SKM-1 (cell line): ENCODE measurements around the gene SLC25A30.
"Not testable (repeated sequence)": the region's sequence is repeated elsewhere in the genome, so short reads cannot be mapped to it uniquely, and the experiment has no call there.

ENCODE experiments used
- DNase-seq: peaks from one replicate; lab custom pipeline; 2025; ENCODE audit not compliant: unreplicated experiment; lab: John Stamatoyannopoulos, UW

The SLC25A30 gene

DNA sequence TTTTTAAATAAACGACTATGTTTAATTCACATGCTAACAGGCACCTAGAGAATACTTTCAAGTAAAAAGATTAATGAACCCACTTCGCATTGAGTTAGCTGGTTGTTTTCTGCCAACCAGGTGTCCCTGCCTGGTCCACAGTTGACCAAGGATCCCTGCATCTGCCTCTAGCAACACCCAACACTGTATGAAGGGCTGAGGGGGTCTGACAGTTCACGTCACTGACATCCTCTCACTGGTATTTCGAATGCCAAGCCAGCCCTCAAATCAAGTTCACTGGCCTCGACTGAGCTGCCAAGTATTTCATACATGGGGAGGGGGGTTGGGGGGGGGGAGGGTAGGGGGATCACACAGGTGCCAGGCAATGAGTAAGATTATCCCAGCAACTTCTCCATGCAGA is 25.4 kb downstream of the SLC25A30 start:
- DNase-seq = no peak

DNA sequence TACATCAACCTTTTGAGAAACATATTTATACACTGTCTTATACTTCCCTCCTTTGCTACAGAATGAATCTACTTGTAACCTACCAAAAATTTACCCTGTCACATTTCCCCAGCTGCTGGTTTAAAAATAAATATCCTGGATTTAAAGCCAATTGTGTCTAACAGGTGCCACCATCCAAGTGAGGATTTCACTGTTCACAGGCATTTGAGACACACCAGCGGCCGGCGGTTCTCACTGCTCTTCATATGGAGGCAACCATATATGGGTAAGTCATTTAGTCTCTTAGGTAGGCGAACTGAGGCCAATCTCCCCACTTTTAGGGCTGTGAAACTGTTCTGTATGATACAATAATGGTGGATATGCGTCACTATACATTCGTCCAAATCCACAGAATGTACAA is 26.2 kb downstream of the SLC25A30 start:
- no peak for DNase-seq

DNA sequence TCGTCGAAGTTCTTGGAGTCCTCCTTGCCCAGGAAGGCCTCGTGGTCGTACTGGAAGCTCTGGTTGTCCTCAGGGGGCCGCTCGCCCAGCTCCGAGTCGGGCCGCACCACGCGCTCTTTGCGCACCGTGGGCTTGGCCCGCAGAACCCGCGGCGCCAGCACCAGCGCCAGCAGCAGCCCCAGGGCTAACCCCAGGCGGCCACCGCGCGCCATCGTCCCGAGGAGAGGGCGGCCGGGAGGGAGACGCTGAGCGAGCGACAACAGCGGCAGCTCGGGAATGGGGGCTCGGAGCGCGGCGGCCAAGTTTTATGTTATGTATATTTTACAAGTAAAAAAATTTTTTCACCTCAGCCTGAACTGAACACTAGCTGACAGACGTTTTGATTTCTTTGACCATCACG is 27.0 kb downstream of the SLC25A30 start:
- DNase-seq = not testable (repeated sequence)

DNA sequence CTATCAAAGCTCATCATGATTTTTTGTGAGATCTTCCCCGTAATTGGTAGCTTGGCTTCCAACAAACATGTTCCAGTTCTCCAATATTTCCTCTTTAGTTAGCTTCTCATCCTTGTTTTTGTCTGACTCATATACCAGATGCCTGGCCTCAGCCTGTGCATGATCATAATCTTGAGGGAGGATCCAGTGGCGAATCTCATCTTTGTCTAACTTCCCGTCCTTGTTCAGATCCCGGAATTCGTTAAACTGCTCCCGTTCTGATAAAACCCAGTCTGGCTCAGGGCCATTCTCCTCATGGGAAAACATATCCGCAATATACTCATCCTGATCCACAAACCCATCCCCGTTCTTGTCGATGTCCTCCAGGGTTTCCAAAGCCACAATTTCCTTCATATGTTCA is 27.8 kb downstream of the SLC25A30 start:
- DNase-seq = not testable (repeated sequence)

DNA sequence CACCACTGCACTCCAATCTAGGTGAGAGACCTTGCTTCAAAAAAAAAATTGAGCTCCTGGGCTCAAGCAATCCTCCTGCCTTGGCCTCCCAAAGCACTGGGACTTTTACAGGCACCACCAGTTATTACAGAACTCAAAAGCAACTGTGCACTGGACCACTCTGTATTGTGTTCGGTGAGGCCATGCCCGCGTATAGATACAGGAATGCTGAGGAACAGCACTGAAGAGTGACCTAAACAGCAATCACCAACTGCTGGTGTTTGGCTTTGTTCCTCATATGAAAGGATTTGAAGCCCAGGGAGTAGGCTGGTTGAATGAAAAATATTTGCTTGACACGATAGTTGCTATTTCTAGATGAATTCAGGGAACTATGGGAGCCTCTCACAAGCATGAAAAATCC is 29.5 kb downstream of the SLC25A30 start:
- no peak for DNase-seq

DNA sequence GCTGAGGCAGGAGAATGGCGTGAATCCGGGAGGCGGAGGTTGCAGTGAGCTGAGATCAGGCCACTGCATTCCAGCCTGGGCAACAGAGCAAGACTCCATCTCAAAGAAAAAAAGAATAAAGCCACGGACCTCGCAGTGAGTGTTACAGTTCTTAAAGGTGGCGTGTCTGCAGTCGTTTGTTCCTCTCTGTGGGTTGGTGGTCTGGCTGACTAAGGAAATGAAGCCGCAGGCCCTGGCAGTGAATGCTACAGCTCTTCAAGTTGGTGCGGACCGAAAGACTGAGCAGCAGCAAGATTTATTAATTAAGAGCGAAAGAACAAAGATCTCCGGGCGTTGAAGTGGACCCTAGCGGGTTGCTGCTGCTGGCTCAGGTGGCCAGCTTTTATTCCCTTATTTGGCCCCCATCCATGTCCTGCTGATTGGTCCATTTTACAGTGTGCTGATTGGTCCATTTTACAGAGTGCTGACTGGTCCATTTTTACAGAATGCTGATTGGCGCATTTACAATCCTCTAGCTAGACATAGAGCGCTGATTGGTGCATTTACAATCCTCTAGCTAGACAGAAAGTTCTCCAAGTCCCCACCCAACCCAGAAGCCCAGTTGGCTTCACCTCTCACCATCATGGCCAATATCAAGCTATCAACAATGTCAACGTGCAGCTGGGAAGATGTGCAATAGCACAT is 31.1 kb downstream of the SLC25A30 start:
- DNase-seq = not testable (repeated sequence)

DNA sequence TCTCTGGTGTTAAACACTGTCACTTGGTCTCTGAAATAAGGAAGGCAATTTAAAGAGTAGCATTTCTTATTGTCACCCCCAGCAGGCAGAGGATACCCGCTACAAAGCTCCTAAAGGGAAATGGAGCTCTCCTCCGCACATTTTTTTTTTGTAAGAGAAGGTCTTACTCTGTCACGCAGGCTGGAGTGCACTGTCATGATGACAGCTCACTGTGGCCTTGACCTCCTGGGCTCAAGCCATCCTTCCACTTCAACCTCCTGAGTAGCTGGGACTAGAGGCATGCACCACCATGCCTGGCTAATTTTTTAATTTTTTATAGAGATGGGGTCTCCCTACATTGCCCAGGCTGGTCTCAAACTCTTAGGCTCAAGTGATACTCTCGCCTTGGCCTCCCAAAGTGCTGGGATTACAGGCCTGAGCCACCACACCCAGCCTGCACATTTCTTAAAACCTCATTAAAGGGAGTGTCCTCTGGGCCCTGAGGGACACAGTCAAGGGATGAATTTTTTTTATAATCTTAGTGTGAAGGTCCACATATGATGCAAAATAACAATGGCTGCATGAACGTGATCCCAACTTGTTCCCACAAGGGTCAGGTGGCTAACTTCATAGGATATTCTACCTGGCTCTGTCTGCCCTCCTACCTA is 32.1 kb downstream of the SLC25A30 start:
- no peak for DNase-seq

DNA sequence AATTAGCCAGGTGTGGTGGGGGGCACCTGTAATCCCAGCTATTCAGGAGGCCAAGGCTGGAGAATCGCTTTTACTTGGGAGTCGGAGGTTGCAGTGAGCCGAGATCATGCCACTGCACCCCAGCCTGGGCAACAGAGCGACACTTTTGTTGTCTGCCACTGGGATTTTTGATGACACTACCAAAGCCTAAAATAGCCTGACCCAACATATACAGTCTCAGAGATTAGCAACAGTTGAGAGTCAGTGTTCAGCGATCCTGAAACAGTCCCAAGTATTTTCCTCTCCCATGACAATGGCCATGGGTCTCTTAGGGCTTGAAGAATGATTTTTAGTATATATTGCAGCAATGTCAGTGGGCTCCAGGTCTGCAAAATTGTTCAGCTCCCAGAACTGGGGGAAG is 32.9 kb downstream of the SLC25A30 start:
- no peak for DNase-seq

DNA sequence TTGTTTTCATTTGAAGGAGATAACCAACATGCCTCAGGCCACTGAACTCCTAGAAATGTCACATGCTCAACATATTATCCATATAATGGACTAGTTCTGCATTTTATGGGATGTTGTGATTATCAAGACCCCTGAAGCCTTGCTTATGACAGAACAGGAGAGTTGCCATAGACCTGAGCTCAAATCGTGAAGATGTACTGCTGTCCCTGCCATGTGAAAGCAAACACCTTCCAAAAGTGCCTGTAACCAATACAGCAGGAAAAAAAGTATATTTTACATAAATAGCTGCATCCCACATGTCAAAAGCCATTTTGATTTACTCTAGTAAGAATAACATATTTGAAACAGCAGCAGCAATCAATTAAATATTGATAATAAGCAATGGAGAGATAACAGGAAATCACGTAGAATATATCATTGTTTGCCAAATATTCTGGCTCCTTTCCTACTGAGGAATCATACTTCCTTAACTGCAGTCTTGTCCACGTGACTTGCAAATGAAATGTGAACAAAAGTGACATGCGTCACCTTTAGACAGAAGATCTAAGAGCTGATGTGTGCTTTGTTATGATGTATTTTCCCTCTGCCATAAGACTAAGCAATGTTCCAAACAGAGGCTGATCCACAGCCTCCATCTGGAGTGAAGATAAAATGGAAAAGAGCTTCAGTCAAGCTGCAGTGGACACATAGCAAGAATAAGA is 33.5 kb downstream of the SLC25A30 start:
- DNase-seq = no peak

DNA sequence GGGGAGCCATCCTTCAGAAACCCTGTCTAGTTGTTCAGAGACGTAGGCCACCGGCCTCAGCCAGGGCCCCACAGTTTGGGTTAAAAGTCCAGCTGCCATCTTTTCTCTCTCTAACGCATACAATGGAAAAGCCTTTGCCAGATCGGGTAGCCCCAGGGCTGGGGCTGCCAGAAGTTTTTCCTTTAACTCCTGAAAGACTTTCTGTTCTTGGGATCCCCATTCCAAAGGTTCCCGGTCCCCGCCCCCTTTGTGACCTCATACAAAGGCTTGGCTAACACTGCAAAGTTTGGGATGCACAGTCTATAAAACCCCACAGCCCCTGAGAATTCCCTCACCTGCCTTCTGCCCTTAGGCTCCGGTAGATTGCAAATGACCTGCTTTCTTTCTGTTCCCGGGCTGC is 35.4 kb downstream of the SLC25A30 start:
- not testable (repeated sequence) for DNase-seq

DNA sequence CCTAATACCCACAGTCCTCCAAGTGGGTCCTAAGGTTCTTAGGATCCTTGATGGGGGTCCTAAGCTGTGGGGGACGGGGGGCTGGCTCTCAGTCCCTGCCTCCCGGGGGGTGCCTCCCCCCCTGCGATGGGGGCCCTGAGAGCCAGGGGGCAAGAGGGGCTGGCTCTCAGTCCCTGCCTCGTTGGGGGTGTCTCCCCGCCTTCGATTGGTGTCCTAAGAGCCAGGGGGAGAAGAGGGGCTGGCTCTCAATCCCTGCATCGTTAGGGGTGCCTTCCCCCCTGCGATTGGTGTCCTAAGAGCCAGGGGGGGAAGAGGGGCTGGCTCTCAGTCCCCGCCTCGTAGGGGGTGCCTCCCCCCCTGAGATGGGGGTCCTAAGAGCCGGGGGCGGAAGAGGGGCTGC is 37.0 kb downstream of the SLC25A30 start:
- no peak for DNase-seq

DNA sequence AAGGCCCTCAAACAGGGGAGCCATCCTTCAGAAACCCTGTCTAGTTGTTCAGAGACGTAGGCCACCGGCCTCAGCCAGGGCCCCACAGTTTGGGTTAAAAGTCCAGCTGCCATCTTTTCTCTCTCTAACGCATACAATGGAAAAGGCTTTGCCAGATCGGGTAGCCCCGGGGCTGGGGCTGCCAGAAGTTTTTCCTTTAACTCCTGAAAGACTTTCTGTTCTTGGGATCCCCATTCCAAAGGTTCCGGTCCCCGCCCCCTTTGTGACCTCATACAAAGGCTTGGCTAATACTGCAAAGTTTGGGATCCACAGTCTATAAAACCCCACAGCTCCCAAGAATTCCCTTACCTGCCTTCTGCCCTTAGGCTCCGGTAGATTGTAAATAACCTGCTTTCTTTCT is 37.5 kb downstream of the SLC25A30 start:
- not testable (repeated sequence) for DNase-seq

DNA sequence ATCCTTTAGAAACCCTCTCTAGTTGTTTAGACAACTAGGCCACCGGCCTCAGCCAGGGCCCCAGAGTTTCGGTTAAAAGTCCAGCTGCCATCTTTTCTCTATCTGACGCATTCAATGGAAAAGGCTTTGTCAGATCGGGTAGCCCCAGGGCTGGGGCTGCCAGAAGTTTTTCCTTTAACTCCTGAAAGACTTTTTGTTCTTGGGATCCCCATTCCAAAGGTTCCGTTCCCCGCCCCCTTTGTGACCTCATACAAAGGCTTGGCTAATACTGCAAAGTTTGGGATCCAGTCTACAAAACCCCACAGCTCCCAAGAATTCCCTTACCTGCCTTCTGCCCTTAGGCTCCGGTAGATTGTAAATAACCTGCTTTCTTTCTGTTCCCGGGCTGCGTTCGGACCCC is 38.7 kb downstream of the SLC25A30 start:
- DNase-seq = not testable (repeated sequence)

DNA sequence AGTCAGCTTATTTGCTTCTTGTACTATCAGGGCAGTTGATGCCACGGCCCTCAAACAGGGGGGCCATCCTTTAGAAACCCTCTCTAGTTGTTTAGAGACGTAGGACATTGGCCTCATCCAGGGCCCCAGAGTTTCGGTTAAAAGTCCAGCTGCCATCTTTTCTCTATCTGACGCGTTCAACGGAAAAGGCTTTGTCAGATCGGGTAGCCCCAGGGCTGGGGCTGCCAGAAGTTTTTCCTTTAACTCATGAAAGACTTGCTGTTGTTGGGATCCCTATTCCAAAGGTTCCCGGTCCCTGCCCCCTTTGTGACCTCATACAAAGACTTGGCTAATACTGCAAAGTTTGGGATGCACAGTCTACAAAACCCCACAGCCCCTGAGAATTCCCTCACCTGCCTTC is 39.4 kb downstream of the SLC25A30 start:
- DNase-seq = not testable (repeated sequence)

DNA sequence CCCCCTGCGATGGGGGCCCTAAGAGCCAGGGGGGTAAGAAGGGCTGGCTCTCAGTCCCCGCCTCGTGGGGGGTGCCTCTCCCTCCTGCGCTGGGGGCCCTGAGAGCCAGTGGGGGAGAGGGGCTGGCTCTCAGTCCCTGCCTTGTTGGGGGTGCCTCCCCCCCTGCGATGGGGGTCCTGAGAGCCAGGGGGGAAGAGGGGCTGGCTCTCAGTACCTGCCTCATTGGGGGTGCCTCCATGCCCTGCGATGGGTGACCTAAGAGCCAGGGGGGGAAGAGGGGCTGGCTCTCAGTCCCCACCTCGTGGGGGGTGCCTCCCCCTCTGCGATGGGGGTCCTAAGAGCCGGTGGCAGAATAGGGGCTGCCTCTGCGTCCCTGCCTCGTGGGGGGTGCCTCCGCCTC is 40.9 kb downstream of the SLC25A30 start:
- not testable (repeated sequence) for DNase-seq

DNA sequence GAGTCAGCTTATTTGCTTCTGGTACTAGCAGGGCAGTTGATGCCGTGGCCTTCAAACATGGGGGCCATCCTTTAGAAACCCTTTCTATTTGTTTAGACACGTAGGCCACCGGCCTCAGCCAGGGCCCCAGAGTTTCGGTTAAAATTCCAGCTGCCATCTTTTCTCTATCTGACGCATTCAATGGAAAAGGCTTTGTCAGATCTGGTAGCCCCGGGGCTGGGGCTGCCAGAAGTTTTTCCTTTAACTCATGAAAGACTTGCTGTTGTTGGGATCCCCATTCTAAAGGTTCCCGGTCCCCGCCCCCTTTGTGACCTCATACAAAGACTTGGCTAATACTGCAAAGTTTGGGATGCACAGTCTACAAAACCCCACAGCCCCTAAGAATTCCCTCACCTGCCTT is 41.5 kb downstream of the SLC25A30 start:
- DNase-seq = not testable (repeated sequence)

DNA sequence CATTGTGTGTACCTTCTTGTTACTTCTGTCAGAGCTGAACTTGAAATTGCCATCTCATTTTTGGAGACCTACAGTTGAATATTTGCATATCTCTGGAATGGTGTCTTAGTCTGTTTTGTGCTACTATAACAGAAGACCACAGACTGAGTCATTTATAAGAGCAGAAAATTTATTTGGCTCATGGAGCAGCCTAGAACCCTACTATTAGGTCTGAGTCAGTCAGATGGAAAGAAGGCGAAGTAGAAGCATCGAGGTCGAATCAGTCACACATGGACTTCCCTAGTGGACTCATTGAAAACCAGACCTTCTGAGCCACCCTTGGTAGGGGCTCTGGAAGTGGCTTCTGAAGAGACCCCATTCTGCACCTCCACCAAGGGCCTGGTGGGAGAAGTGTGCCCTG is 43.3 kb downstream of the SLC25A30 start:
- DNase-seq = no peak

DNA sequence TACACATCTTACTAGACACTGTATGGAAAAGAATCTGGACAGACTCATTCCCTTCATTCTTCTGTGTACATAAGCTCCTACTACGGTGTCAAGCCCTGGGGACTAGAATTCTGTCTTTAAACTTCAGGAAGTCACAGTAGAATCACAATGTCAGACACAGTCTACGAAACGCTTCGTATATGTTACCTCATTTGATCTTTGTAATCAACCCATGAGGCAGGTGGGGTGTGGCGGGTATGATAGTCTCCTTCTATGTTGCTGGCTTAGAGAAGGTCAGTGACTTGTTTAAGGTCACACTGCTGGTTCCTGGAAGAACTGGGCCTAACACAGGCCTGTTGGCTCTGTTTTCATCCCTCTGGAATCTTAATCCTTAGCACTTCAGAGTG is 45.0 kb downstream of the SLC25A30 start:
- DNase-seq = no peak

DNA sequence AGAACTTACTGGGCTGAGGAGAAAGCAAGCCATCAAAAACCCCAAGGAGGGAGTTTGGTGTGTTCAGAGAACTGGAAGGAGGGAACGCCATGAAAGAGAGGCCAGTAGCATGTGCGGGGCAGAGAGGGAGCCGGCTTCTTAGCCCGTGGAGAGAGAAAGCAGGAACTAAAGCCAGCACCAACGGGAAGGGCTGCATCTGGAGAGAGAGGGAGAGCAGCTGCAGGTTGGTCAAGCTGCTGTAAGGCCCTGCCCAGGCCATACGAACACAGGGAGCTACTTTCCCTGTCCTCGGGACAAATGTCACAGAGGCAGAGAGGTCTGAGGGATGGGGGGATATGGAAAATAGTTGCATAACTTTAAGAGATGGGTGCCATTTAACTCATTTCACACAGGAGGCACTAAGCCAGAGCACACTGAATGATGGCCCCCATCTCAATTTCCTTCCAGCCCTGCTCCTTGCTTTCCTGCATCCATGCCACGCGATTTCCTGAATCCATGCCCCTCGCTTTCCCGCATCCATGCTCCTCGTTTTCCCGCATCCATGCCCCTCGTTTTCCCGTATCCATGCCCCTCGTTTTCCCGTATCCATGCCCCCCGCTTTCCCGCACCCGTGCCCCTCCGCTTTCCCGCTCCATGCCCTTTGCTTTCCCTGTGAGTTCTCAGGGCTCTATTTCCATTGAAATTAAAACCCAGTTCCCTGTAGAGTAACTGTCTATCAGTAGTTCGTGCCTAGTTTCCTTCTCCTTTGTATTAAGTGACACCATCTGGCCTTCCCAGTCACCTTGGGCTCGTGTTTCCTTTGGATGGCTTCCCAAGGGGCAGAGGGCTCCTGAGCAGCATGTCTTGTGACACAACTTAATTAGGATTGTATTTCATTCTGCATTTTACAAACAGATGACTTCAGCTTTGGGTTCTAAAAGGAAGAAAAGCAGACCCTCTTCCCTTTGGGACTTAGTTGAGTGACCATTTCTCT is 45.7 kb downstream of the SLC25A30 start:
- DNase-seq = no peak

DNA sequence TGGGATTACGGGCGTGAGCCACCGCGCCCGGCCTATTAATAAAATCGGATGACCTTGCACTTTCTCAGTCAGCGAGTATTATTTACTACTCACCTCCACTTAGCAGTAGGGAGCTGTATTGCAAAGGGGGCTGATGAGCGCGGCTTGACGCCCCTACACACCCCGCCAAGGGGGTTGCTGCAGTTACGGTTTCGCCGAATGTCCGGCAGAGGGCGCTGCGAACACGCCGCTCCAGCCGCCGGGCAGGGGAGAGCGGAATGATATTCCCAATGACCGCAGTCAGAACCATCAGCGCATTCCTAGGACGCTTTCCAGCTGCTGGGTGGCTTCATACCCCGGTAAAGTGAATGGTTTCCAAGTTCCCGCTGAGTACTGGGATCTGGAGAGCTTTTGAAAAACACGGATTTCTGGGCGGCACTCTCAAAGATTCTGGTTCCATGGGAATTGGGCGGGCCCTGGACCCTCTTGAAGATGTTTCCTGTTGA is 47.2 kb downstream of the SLC25A30 start:
- no peak for DNase-seq

DNA sequence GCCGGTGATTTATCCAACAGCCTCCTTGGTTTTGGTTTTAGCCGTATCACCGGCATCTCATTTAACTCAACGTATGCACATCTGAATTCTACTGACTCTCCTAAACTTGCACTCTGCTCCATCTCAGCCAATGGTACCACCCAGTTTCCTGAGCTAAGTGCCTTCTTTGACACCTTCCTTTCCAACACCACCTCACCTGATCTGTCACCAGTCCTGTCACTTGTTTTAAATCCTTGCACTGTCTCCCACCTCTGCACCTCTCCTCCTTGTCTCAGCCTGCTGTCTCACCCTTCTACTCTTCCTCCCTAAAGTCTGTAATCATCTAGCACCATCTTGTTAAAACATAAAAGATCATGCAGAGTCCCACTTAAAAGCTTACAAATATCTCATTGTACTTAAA is 49.1 kb downstream of the SLC25A30 start:
- no peak for DNase-seq
